Vagina (tissue), 2 donors: ENCODE results near the gene ST6GAL1.

Experiments used
- POLR2A ChIP-seq, 2 donors: fragments of 450-650 bp; IDR thresholded peaks; one replicate each; pipeline ENCODE4 v1.6.1; 2017; ENCODE audit warnings: antibody characterized with exemption in 2 of 2, mild to moderate bottlenecking in 2 of 2, moderate library complexity in 2 of 2
- TF ChIP-seq, protein P1 (sequence below), 3 experiments: fragments of 450-650 bp in 2 of 3; fragments of 200-600 bp in 1 of 3; sonication (generic) in 1 of 3; IDR thresholded peaks; one replicate each; pipeline ENCODE4 v1.5.1; 2017 to 2019; ENCODE audit warnings: antibody characterized with exemption in 3 of 3, mild to moderate bottlenecking in 2 of 3, moderate library complexity in 2 of 3

DNA sequence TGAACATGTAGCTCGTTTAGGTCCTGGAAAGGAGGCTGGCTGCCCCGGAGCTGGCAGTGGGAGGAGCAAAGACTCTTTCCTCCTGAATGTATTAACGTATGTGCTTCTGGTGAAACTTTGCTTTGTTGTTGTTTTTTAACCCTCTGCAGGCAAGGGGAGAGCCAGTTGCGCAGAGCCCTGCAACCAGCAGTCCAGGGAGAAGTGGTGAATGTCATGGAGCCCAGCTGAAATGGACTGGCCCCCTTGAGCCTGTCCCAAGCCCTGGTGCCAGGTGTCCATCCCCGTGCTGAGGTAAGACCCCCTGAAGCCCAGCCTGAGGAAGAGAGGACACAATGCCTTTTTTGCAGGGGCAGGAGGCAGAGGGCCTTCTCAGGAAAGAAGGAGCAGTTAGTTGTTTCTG lies 33.3 kb downstream of the ST6GAL1 start:
- TF ChIP-seq POLR2A (IDR thresholded peaks at IDR 0.05) = no peak
- TF ChIP-seq, protein P1, sequence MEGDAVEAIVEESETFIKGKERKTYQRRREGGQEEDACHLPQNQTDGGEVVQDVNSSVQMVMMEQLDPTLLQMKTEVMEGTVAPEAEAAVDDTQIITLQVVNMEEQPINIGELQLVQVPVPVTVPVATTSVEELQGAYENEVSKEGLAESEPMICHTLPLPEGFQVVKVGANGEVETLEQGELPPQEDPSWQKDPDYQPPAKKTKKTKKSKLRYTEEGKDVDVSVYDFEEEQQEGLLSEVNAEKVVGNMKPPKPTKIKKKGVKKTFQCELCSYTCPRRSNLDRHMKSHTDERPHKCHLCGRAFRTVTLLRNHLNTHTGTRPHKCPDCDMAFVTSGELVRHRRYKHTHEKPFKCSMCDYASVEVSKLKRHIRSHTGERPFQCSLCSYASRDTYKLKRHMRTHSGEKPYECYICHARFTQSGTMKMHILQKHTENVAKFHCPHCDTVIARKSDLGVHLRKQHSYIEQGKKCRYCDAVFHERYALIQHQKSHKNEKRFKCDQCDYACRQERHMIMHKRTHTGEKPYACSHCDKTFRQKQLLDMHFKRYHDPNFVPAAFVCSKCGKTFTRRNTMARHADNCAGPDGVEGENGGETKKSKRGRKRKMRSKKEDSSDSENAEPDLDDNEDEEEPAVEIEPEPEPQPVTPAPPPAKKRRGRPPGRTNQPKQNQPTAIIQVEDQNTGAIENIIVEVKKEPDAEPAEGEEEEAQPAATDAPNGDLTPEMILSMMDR (IDR thresholded peaks at IDR 0.05) = no peak
